Fibroblast of gingiva (primary cell): ENCODE measurements around the gene MED31.
"Not testable (repeated sequence)": the region's sequence is repeated elsewhere in the genome, so short reads cannot be mapped to it uniquely, and the experiment has no call there.

Source experiments
- DNase-seq: peaks from one replicate; pipeline ENCODE4 v3.0.0-alpha.2; 2011; ENCODE audit warnings: low read depth

The MED31 gene

DNA sequence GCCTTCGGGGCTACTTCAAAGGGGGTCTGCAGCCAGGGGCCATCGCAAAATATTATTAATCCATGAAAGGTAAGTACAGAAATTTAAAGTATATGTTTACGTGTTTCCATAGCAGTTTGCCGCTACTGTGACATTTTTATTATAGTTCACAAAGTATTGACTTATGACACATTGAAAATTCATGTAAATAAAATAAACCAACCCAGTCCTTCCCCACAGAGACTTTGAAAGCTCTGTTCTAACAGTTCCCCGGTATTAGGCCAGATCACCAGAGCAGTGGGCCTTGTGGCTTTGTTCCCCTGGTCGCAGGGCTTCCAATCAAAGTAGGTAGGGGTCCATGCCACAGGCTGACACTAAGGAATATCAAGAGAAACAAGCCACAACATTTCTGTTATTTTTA, 24.8 kb downstream of the MED31 start:
- DNase-seq = no peak

DNA sequence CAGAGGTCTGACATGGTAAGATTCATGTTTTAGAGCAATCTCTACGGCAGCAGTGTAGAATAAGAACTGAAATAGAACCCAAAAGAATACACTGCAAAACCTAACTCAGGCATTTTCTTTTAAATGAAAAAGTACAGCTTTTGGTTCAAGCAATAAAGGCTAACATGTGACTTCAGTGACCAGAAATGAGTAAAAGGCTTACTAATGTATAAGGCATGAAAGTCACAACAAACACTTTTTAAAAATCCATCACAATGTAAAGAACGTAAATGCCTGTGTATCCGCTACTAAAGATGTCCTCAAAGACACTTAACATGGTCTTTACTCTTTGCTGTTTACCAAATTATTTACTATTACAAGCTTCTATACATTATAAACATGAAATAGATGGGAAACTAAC, 27.5 kb downstream of the MED31 start:
- no peak for DNase-seq

DNA sequence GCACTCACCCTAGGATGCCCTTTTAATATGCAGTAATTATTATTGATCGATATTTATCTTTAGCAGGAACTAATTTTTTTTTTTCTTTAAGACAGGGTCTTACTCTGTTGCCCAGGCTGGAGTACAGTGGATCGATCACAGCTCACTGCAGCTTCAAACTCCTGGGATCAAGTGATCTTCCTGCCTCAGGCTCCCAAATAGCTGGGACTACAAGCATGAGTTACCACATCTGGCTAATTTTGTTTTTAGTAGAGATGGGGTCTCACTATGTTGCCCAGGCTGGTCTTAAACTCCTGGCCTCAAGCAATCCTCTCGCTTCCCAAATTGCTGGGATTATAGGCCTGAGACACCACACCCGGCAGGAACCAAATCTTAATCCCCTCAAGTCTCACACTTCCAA, 40.2 kb downstream of the MED31 start:
- no peak for DNase-seq

DNA sequence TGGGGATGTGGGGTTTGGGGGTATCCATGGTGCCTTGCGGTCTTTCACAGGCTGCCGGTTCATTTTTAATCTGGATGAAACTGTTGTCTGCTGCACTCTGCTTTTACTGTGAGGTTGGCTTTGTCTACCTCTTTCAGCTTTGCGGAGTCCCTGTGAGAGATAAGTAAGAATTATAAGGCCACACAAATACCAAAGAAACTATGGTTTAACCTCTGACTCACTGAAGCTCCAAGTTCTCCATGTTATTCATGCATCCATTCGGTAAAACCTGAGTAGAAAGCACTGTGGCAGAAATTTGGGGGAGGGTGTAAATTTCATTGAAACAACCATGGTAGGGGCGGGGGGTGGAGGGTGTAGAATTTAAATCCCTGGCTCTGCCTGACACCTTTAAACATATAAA, 41.4 kb downstream of the MED31 start:
- DNase-seq = no peak

DNA sequence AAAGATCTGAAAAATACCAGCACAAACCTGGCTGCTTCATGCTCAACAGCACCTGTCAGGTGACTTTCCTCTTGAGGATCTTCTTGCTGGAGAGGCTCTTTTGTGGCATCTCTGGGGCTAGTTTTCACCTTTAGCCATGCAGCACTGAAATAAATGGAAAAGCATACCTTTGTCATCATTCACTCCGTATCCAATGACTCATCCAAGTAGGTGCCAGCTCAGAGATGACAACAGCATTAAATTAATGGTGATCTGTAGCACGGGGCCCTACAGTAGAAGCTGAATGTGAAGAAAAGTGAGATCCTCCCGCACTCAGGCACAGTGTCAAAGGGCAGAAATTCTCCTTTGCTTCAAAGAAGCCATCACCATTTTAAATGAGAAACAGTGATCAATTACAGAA, 43.1 kb downstream of the MED31 start:
- no peak for DNase-seq

DNA sequence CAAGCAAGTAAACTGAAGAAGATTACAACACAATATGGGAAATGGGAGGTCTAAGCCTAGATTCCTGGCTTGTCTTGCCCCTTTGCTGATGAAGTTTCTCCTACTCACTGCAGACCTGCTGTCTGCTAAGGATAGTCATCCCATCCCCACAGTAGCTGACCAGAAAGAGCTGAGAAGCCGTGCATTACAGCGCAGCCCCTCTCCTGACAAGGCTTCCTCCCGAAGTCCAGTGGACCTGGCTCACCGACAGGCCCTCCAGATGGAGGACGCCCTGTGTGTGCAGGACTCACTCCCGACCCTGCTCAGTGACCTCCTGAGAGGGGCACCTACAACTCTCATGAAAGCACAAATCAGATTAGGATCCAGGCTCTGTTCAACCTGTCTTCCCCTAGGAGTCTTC, 46.3 kb downstream of the MED31 start:
- no peak for DNase-seq

DNA sequence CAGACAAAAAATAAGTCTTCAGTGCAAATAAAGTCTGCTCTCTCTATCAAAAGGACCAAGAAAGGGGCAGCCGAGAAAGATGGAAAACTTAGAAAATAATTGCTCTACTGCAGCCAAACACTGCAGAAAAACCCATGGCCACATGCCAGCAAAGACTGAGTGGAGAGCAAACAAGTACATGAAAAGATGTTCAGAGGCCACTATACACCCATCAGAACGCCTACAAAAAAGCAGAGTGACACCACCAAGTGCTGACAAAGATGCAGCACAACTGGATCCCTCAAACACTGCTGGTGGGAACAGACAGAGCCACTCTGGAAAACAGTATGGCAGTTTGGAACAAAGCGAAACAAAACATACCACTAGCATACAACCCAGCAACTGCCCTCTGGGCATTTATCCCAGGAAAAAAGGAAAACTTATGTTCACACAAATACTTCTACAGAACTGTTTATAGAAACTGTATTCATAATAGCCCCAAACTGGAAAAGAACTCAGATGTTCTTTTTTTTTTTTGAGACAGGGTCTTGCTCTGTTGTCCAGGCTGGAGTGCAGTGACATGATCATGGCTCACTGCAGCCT, 47.6 kb downstream of the MED31 start:
- peak; percentile 22 for DNase-seq

DNA sequence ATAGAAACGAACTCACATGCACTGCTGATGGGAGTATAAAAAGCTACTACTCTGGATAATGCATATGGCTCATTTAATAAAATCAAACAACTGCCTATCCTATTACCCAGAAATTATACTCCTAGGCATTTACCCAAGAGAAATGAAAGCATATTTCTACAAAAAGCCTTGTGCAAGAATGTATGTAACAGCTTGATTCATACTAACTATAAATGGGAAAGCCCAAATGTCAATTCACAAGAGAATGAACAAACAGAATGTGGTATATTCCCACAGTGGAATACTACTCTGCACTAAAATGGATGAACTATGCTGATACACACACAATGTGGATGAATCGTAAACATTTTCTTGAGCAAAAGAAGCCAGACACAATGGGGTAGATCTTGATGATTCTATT, 49.3 kb downstream of the MED31 start:
- DNase-seq = peak; percentile 54

DNA sequence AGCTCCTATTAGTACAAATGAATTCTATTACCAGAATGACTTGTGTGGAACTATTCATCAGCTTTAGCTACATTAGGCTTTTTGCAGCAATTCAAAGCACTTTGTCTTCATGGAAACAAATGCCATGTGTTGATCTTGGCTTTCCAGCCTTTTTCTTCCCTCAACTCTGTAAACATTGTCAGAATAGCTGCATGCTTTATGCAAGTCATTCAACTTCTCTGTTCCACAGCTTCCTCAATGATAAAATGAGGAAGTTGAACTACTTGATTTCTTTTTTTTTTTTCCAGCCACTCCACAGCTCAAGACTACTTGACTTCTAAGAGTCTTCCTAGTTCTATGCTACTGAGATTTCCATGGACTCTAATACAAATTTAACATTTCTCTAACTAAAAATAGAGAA, 52.0 kb downstream of the MED31 start:
- peak; percentile 59 for DNase-seq

DNA sequence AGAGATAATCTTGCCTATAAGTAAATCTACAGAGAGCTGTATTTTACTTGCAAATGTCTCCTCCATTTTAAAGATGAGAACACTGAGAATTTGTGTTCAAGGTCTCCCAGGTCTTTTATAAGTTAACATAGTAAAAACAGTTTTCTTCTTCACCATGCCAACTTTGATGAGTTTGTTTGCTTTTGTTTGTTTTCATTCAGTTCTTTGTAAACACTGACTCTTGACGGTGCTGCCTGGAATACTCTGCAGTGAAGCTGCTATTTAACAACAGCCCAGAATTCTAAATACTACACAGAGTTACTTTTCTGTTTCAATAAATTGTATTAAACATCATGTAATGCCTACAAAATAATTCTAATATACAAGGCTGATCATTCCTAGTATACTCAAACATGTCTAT, 53.7 kb downstream of the MED31 start:
- no peak for DNase-seq

DNA sequence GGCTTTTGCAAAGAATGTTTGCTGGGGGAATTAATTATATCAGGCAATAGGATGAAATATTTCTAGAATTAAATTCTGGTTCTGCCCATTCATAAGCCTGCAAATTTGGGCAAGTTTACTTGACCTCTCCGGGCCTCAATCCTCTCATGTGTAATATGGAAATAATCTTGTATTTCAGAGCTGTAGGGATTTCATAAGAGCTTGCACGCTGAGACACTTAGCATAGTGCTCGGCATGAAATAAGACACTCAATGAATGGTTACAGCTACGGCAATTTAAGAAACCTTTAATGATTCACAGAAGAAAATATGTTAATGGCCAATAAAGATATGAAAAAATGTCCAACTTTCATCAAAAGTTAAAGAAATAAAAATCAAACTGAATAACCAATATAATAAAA, 54.5 kb downstream of the MED31 start:
- peak; percentile 81 for DNase-seq

DNA sequence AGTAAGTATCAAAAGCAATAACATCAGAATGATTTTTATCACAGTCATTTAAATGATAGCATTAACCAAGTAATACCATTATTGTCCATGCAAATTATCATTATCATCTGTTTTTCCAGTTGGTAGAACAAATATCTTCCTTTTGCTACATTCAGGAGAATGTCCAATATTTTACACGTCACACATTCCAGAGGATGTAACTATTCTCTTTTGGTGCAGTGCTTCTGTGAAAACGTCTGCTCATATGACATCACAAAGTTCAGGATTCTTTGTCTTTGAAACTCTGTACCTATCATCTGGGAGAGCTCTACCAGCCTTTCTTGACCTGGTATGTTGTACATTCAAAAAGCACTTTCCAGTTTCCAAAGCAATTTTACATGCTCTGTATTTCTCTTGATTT, 54.9 kb downstream of the MED31 start:
- peak; percentile 19 for DNase-seq

DNA sequence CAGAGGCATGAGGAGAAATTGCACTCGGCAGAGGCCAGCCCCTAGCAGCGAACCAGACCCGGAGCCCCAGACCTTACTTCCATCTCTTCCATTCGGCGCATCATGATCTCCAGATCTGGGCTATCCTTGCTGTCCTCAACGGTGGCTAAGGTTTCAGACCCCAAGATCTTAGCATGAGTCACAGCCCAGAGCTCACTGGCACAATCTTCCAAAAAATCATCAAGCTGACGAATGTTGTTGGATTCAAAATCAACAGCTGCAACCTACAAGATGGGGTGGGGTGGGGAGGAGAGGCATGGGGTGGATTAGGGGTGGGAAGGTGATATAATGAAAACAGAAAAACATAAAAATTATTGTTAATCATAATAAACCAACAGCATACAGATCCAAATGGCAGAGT, 55.3 kb downstream of the MED31 start:
- peak; percentile 20 for DNase-seq

DNA sequence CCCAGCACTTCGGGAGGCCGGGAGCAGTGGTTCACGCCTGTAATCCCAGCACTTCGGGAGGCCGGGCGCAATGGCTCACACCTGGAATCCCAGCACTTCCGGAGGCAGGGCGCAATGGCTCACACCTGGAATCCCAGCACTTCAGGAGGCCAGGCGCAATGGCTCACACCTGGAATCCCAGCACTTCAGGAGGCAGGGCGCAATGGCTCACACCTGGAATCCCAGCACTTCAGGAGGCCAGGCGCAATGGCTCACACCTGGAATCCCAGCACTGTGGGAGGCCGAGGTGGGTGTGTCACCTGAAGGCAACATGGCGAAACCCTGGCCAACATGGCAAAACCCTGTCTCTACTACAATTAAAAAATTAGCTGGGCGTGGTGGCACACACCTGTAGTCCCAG, 58.0 kb downstream of the MED31 start:
- DNase-seq = not testable (repeated sequence)
